Caco-2 (cell line): Measurements from ENCODE around the gene TMEM30A. TPM values are rescaled to one million over a fixed set of nuclear protein-coding genes. Genes with fewer than 3 reads are reported as not detected.

ENCODE experiments used
- BruUV-seq: library from RNA; stranded (reverse); fragments of 400-500 nt; replicated peaks from 2 replicates; lab custom pipeline; 2021; lab: Mats Ljungman, UMichigan
- CTCF ChIA-PET: fragments of 300-600 bp; sonication (Branson Sonifier 250); formaldehyde crosslinking; loops from one replicate; lab custom pipeline; 2022; ENCODE audit warnings: antibody characterized with exemption; lab: Charles Lee
- POLR2A ChIA-PET: fragments of 300-600 bp; sonication (Branson Sonifier 250); formaldehyde crosslinking; loops from one replicate; lab custom pipeline; 2022; ENCODE audit warnings: antibody characterized with exemption; lab: Charles Lee
- DNase-seq, 2 experiments: peaks; one replicate each; pipeline versions ENCODE4 v3.0.0 to v3.0.0-alpha.2; 2020 to 2022
- H3K27me3 ChIP-seq: replicated peaks from 2 replicates; pipeline ENCODE4 v1.6.0; 2011; ENCODE audit warnings: low read length; ENCODE audit not compliant: control insufficient read depth, insufficient read depth
- H3K36me3 ChIP-seq: 2 replicates; pipeline ENCODE4 v1.5.1; 2011; ENCODE audit warnings: low read length; ENCODE audit not compliant: control insufficient read depth, insufficient read depth
- H3K4me1 ChIP-seq: fragments of 250-450 bp; sonication (Bioruptor Pico); 2 replicates; pipeline ENCODE4 v1.5.1; 2020; ENCODE audit warnings: mild to moderate bottlenecking
- H3K4me3 ChIP-seq: 2 replicates; pipeline ENCODE4 v1.5.1; 2011; ENCODE audit warnings: low read depth, mild to moderate bottlenecking, control low read depth, low read length
- H3K9me3 ChIP-seq: fragments of 250-450 bp; sonication (Bioruptor Pico); 2 replicates; pipeline ENCODE4 v1.5.1; 2020; ENCODE audit warnings: mild to moderate bottlenecking, moderate library complexity
- H3K27ac Mint-ChIP-seq: one replicate; pipeline ENCODE4 v1.8.0; 2022; ENCODE audit warnings: mixed read lengths; ENCODE audit not compliant: unreplicated experiment
- H3K27me3 Mint-ChIP-seq: one replicate; pipeline ENCODE4 v1.8.0; 2022; ENCODE audit warnings: mixed read lengths; ENCODE audit not compliant: insufficient read depth, unreplicated experiment
- H3K36me3 Mint-ChIP-seq: one replicate; pipeline ENCODE4 v1.8.0; 2022; ENCODE audit warnings: mild to moderate bottlenecking, mixed read lengths; ENCODE audit not compliant: insufficient read depth, unreplicated experiment
- H3K4me1 Mint-ChIP-seq: one replicate; pipeline ENCODE4 v1.8.0; 2022; ENCODE audit warnings: low read depth, mixed read lengths; ENCODE audit not compliant: unreplicated experiment
- H3K4me3 Mint-ChIP-seq: one replicate; pipeline ENCODE4 v1.8.0; 2022; ENCODE audit warnings: mild to moderate bottlenecking, moderate library complexity, mixed read lengths; ENCODE audit not compliant: unreplicated experiment
- H3K9me3 Mint-ChIP-seq: one replicate; pipeline ENCODE4 v1.8.0; 2022; ENCODE audit warnings: mixed read lengths; ENCODE audit not compliant: unreplicated experiment
- intact Hi-C: fragments of 100-400 bp; cut with micrococcal nuclease; formaldehyde crosslinking; loops from one replicate; pipeline ENCODE4 v1.10.0; 2022; ENCODE audit not compliant: unreplicated experiment
- total RNA-seq: library from RNA; stranded (reverse); gene quantifications from 2 replicates; pipeline ENCODE4 v1.2.3, GENCODE V29; 2022
- TF ChIP-seq, protein P1 (sequence below), 2 experiments: fragments of 200-600 bp in 1 of 2; IDR thresholded peaks; 1 replicate in 1 of 2; 2 replicates in 1 of 2; pipeline versions ENCODE4 v1.5.1 to v1.8.0; 2011 to 2022; ENCODE audit warnings: antibody characterized with exemption in 1 of 2, control low read depth in 1 of 2, inconsistent platforms in 1 of 2, low read depth in 1 of 2, low read length in 1 of 2, mild to moderate bottlenecking in 1 of 2, moderate library complexity in 1 of 2; ENCODE audit not compliant: insufficient read depth in 1 of 2, severe bottlenecking in 1 of 2, unreplicated experiment in 1 of 2

The TMEM30A gene
- total RNA-seq, 1 experiment from 2014 or later = 55.8 TPM

GRCh38 chr6:75221116-75221515, 63.5 kb downstream of the TMEM30A start:
- H3K36me3 Mint-ChIP-seq = no peaks in the 10 kb centered on the region
- H3K27me3 Mint-ChIP-seq = peaks cover 3% of the 10 kb centered on the region
- intact Hi-C loops = no loop called here
- Histone ChIP-seq H3K36me3 (no peaks in the 10 kb centered on the region), H3K27me3 (no peaks in the 10 kb centered on the region), H3K4me3 (no peak overlapping the region), H3K9me3 (no peaks in the 10 kb centered on the region), H3K4me1 (no peaks in the 10 kb centered on the region)
- ChIA-PET POLR2A (no interaction called here), CTCF (interaction anchor here (1.6 kb wide), 1 partner anchor 12 kb away, joined by 6 read pairs; no protein-coding TSS in a partner anchor)
- H3K4me1 Mint-ChIP-seq = peaks cover 13% of the 10 kb centered on the region
- no peak overlapping the region for H3K27ac Mint-ChIP-seq
- no peak for DNase-seq
- no peaks in the 10 kb centered on the region for H3K9me3 Mint-ChIP-seq
- TF ChIP-seq, protein P1, sequence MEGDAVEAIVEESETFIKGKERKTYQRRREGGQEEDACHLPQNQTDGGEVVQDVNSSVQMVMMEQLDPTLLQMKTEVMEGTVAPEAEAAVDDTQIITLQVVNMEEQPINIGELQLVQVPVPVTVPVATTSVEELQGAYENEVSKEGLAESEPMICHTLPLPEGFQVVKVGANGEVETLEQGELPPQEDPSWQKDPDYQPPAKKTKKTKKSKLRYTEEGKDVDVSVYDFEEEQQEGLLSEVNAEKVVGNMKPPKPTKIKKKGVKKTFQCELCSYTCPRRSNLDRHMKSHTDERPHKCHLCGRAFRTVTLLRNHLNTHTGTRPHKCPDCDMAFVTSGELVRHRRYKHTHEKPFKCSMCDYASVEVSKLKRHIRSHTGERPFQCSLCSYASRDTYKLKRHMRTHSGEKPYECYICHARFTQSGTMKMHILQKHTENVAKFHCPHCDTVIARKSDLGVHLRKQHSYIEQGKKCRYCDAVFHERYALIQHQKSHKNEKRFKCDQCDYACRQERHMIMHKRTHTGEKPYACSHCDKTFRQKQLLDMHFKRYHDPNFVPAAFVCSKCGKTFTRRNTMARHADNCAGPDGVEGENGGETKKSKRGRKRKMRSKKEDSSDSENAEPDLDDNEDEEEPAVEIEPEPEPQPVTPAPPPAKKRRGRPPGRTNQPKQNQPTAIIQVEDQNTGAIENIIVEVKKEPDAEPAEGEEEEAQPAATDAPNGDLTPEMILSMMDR (IDR thresholded peaks at IDR 0.05; ENCODE audit: insufficient read depth in 1 of 2, low read depth in 1 of 2, low read length in 1 of 2, severe bottlenecking in 1 of 2, unreplicated experiment in 1 of 2) = no peak
- no peak overlapping the region for H3K4me3 Mint-ChIP-seq
- BruUV-seq = no TSS peak

- H3K27me3 Mint-ChIP-seq = peaks cover 3% of the 10 kb centered on the region
- no peaks in the 10 kb centered on the region for H3K36me3 Mint-ChIP-seq
- no peak overlapping the region for H3K4me3 Mint-ChIP-seq
- Histone ChIP-seq H3K36me3 (no peaks in the 10 kb centered on the region), H3K4me1 (no peaks in the 10 kb centered on the region), H3K4me3 (no peak overlapping the region), H3K27me3 (no peaks in the 10 kb centered on the region), H3K9me3 (no peaks in the 10 kb centered on the region)
- CTCF ChIA-PET = interaction anchor here (1.6 kb wide), 1 partner anchor 11 kb away, joined by 6 read pairs; no protein-coding TSS in a partner anchor
- BruUV-seq = no TSS peak
- DNase-seq = no peak
- intact Hi-C loops = no loop called here
- peaks cover 13% of the 10 kb centered on the region for H3K4me1 Mint-ChIP-seq
- no peaks in the 10 kb centered on the region for H3K9me3 Mint-ChIP-seq
- POLR2A ChIA-PET = no interaction called here
- TF ChIP-seq, protein P1 (IDR thresholded peaks at IDR 0.05; ENCODE audit: insufficient read depth in 1 of 2, low read depth in 1 of 2, low read length in 1 of 2, severe bottlenecking in 1 of 2, unreplicated experiment in 1 of 2) = no peak
- H3K27ac Mint-ChIP-seq = no peak overlapping the region
These were observed 64.2 kb downstream of the TMEM30A start for GRCh38 chr6:75220357-75220756.

GRCh38 chr6:75219263-75219662, 65.3 kb downstream of the TMEM30A start:
- BruUV-seq = no TSS peak
- H3K36me3 ChIP-seq = no peaks in the 10 kb centered on the region
- Mint-ChIP-seq H3K4me3 (no peak overlapping the region), H3K4me1 (peaks cover 9% of the 10 kb centered on the region), H3K9me3 (no peaks in the 10 kb centered on the region), H3K27me3 (peaks cover 3% of the 10 kb centered on the region), H3K27ac (no peak overlapping the region), H3K36me3 (no peaks in the 10 kb centered on the region)
- DNase-seq = no peak
- TF ChIP-seq, protein P1 (IDR thresholded peaks at IDR 0.05; ENCODE audit: insufficient read depth in 1 of 2, low read depth in 1 of 2, low read length in 1 of 2, severe bottlenecking in 1 of 2, unreplicated experiment in 1 of 2) = no peak
- H3K9me3 ChIP-seq = no peaks in the 10 kb centered on the region
- H3K4me3 ChIP-seq = no peak overlapping the region
- intact Hi-C loops = no loop called here
- POLR2A ChIA-PET = no interaction called here
- CTCF ChIA-PET = no interaction called here
- H3K27me3 ChIP-seq = no peaks in the 10 kb centered on the region
- no peaks in the 10 kb centered on the region for H3K4me1 ChIP-seq
